WTC11 (cell line): ENCODE measurements around the gene CASQ2. TPM values are rescaled to one million over a fixed set of nuclear protein-coding genes. Genes with fewer than 3 reads are reported as not detected.

Experiments
- ATAC-seq: fragments of 200-7000 bp; cut with Tn5 transposase; 2 replicates; pipeline ENCODE4 v1.10.0; 2021; ENCODE audit warnings: mild to moderate bottlenecking, moderate library complexity
- CTCF ChIA-PET: fragments of 300-600 bp; sonication (Branson Sonifier 250); formaldehyde crosslinking; loops from one replicate; lab custom pipeline; 2021; ENCODE audit warnings: antibody characterized with exemption; lab: Charles Lee
- POLR2A ChIA-PET: fragments of 350-600 bp; sonication (Branson Sonifier 250); formaldehyde crosslinking; loops from one replicate; lab custom pipeline; 2021; ENCODE audit warnings: antibody characterized with exemption; lab: Charles Lee
- DNase-seq: peaks from one replicate; pipeline ENCODE4 v3.0.0; 2021; ENCODE audit warnings: low spot score
- H3K27ac Mint-ChIP-seq: 2 replicates; pipeline ENCODE4 v1.8.0; 2021; ENCODE audit warnings: mixed read lengths
- H3K27me3 Mint-ChIP-seq: 2 replicates; pipeline ENCODE4 v1.8.0; 2021; ENCODE audit warnings: low read depth, mild to moderate bottlenecking, moderate library complexity, mixed read lengths
- H3K36me3 Mint-ChIP-seq: 2 replicates; pipeline ENCODE4 v1.8.0; 2021; ENCODE audit warnings: mixed read lengths
- H3K4me1 Mint-ChIP-seq: 2 replicates; pipeline ENCODE4 v1.8.0; 2022; ENCODE audit warnings: mixed read lengths
- H3K4me3 Mint-ChIP-seq: 2 replicates; pipeline ENCODE4 v1.8.0; 2021; ENCODE audit warnings: mild to moderate bottlenecking, moderate library complexity, mixed read lengths
- H3K9me3 Mint-ChIP-seq: 2 replicates; pipeline ENCODE4 v1.8.0; 2021; ENCODE audit warnings: mixed read lengths
- ATF2 ChIP-seq: sonication (generic); formaldehyde crosslinking; IDR thresholded peaks from 2 replicates; pipeline ENCODE4 v1.8.1; 2022; ENCODE audit warnings: low read depth, missing genetic modification reagents, borderline replicate concordance
- ATF6 ChIP-seq: sonication (generic); formaldehyde crosslinking; IDR thresholded peaks from 2 replicates; pipeline ENCODE4 v1.8.1; 2023; ENCODE audit warnings: mild to moderate bottlenecking, missing genetic modification reagents
- CBFB ChIP-seq: sonication (generic); formaldehyde crosslinking; IDR thresholded peaks from 2 replicates; pipeline ENCODE4 v1.8.1; 2022; ENCODE audit warnings: mild to moderate bottlenecking, low read depth, missing genetic modification reagents
- CTCF ChIP-seq: fragments of 200-600 bp; IDR thresholded peaks from 2 replicates; pipeline ENCODE4 v1.8.0; 2022; ENCODE audit warnings: antibody characterized with exemption
- ELF4 ChIP-seq: sonication (generic); formaldehyde crosslinking; IDR thresholded peaks from 2 replicates; pipeline ENCODE4 v1.8.1; 2022; ENCODE audit warnings: low read depth, mild to moderate bottlenecking, moderate library complexity, missing genetic modification reagents
- EMX1 ChIP-seq: fragments of 250-450 bp; sonication (Bioruptor Pico); IDR thresholded peaks from 2 replicates; pipeline ENCODE4 v1.8.0; 2021; ENCODE audit warnings: mild to moderate bottlenecking
- FOXP1 ChIP-seq: sonication (generic); formaldehyde crosslinking; IDR thresholded peaks from 2 replicates; pipeline ENCODE4 v1.8.0; 2022; ENCODE audit warnings: missing genetic modification reagents, mild to moderate bottlenecking, moderate library complexity, borderline replicate concordance
- GRHL2 ChIP-seq: fragments of 250-450 bp; sonication (Bioruptor Pico); IDR thresholded peaks from 2 replicates; pipeline ENCODE4 v1.8.0; 2022; ENCODE audit warnings: mild to moderate bottlenecking, moderate library complexity; ENCODE audit not compliant: insufficient replicate concordance, severe bottlenecking
- GTF2I ChIP-seq: fragments of 250-450 bp; sonication (Bioruptor Pico); conservative IDR thresholded peaks from 2 replicates; pipeline ENCODE4 v1.4.0; 2021; ENCODE audit warnings: mild to moderate bottlenecking
- HMGXB4 ChIP-seq: sonication (generic); formaldehyde crosslinking; IDR thresholded peaks from 2 replicates; pipeline ENCODE4 v1.8.1; 2023; ENCODE audit warnings: mild to moderate bottlenecking, moderate library complexity, missing genetic modification reagents
- IRF2 ChIP-seq: sonication (generic); formaldehyde crosslinking; IDR thresholded peaks from 2 replicates; pipeline ENCODE4 v1.8.0; 2022; ENCODE audit warnings: low read depth, missing genetic modification reagents, borderline replicate concordance
- MAX ChIP-seq: sonication (generic); formaldehyde crosslinking; IDR thresholded peaks from 2 replicates; pipeline ENCODE4 v1.8.0; 2022; ENCODE audit warnings: mild to moderate bottlenecking, missing genetic modification reagents
- MYBL2 ChIP-seq: sonication (generic); formaldehyde crosslinking; IDR thresholded peaks from 2 replicates; pipeline ENCODE4 v1.8.1; 2023; ENCODE audit warnings: mild to moderate bottlenecking, moderate library complexity, missing genetic modification reagents
- NFATC4 ChIP-seq: fragments of 250-450 bp; sonication (Bioruptor Pico); IDR thresholded peaks from 2 replicates; pipeline ENCODE4 v1.9.0; 2021; ENCODE audit warnings: mild to moderate bottlenecking
- NFE2L1 ChIP-seq: sonication (generic); formaldehyde crosslinking; IDR thresholded peaks from 2 replicates; pipeline ENCODE4 v1.8.1; 2023; ENCODE audit warnings: missing genetic modification reagents
- NR2C2 ChIP-seq: sonication (generic); formaldehyde crosslinking; IDR thresholded peaks from 2 replicates; pipeline ENCODE4 v1.8.0; 2022; ENCODE audit warnings: mild to moderate bottlenecking, missing genetic modification reagents
- SMAD3 ChIP-seq: sonication (generic); formaldehyde crosslinking; IDR thresholded peaks from 2 replicates; pipeline ENCODE4 v1.8.0; 2022; ENCODE audit warnings: missing genetic modification reagents, mild to moderate bottlenecking, borderline replicate concordance
- SMAD4 ChIP-seq: sonication (generic); formaldehyde crosslinking; IDR thresholded peaks from 2 replicates; pipeline ENCODE4 v1.8.0; 2022; ENCODE audit warnings: mild to moderate bottlenecking, missing genetic modification reagents
- SOX15 ChIP-seq: fragments of 250-450 bp; sonication (Bioruptor Pico); IDR thresholded peaks from 2 replicates; pipeline ENCODE4 v1.9.0; 2021; ENCODE audit warnings: mild to moderate bottlenecking
- SP1 ChIP-seq: sonication (generic); formaldehyde crosslinking; conservative IDR thresholded peaks from 2 replicates; pipeline ENCODE4 v1.8.1; 2022; ENCODE audit warnings: missing genetic modification reagents
- TCF7 ChIP-seq: sonication (generic); formaldehyde crosslinking; IDR thresholded peaks from 2 replicates; pipeline ENCODE4 v1.8.0; 2022; ENCODE audit warnings: mild to moderate bottlenecking, low read depth, missing genetic modification reagents, moderate library complexity
- TP53 ChIP-seq: sonication (generic); formaldehyde crosslinking; IDR thresholded peaks from 2 replicates; pipeline ENCODE4 v1.8.1; 2023; ENCODE audit warnings: mild to moderate bottlenecking, missing genetic modification reagents
- ZNF121 ChIP-seq: sonication (generic); formaldehyde crosslinking; IDR thresholded peaks from 2 replicates; pipeline ENCODE4 v1.8.0; 2023; ENCODE audit warnings: missing genetic modification reagents
- ZNF317 ChIP-seq: sonication (generic); formaldehyde crosslinking; IDR thresholded peaks from 2 replicates; pipeline ENCODE4 v1.8.1; 2023; ENCODE audit warnings: low read depth, mild to moderate bottlenecking, moderate library complexity, missing genetic modification reagents, borderline replicate concordance
- ZNF416 ChIP-seq: fragments of 250-450 bp; sonication (Bioruptor Pico); IDR thresholded peaks from 2 replicates; pipeline ENCODE4 v1.9.0; 2021; ENCODE audit warnings: mild to moderate bottlenecking, inconsistent platforms
- ZNF671 ChIP-seq: fragments of 250-450 bp; sonication (Bioruptor Pico); IDR thresholded peaks from 2 replicates; pipeline ENCODE4 v1.8.0; 2021; ENCODE audit warnings: mild to moderate bottlenecking
- total RNA-seq: library from RNA; stranded (reverse); gene quantifications from 3 replicates; pipeline ENCODE4 v1.2.3, GENCODE V29; 2021

Gene CASQ2
- total RNA-seq, 1 experiment from 2014 or later: not detected

- no peak for ATAC-seq
- TF ChIP-seq ELF4 (CRISPR knock-in tag) (no peak), IRF2 (no peak), ZNF121 (no peak), SP1 (CRISPR knock-in tag) (no peak), MAX (CRISPR knock-in tag) (no peak), ATF6 (no peak), EMX1 (CRISPR knock-in tag) (no peak), NFE2L1 (no peak), ZNF671 (CRISPR knock-in tag) (no peak), SOX15 (no peak)
- TF ChIP-seq, all 79 proteins: peak for 0
- Mint-ChIP-seq H3K36me3 (peaks cover 19% of the 10 kb centered on the region), H3K4me3 (no peak overlapping the region), H3K27ac (no peak overlapping the region), H3K4me1 (peaks cover 9% of the 10 kb centered on the region), H3K27me3 (no peaks in the 10 kb centered on the region), H3K9me3 (no peaks in the 10 kb centered on the region)
- CTCF ChIA-PET: interaction anchor here (4.9 kb wide), 1 partner anchor 14 kb away, joined by 28 read pairs; no protein-coding TSS in a partner anchor
- POLR2A ChIA-PET: no interaction called here
- DNase-seq: no peak
Measured at GRCh38 chr1:115692224-115692623, 76.3 kb downstream of the CASQ2 start.

GRCh38 chr1:115690972-115691371 lies 77.5 kb downstream of the CASQ2 start:
- peaks cover 19% of the 10 kb centered on the region for H3K36me3 Mint-ChIP-seq

GRCh38 chr1:115687744-115688143 lies 80.8 kb downstream of the CASQ2 start:
- Mint-ChIP-seq H3K4me1 (no peaks in the 10 kb centered on the region), H3K4me3 (no peak overlapping the region), H3K36me3 (peaks cover 29% of the 10 kb centered on the region), H3K9me3 (no peaks in the 10 kb centered on the region), H3K27me3 (no peaks in the 10 kb centered on the region), H3K27ac (no peak overlapping the region)
- ChIA-PET POLR2A (no interaction called here), CTCF (interaction anchor here (0.7 kb wide), 1 partner anchor 19 kb away, joined by 3 read pairs; no protein-coding TSS in a partner anchor)
- DNase-seq (no peak), ATAC-seq (no peak)
- TF ChIP-seq TCF7 (CRISPR knock-in tag) (no peak), CTCF (no peak), TP53 (CRISPR knock-in tag) (no peak), SMAD4 (CRISPR knock-in tag) (no peak), NFATC4 (no peak), FOXP1 (CRISPR knock-in tag) (no peak), GRHL2 (no peak), CBFB (CRISPR knock-in tag) (no peak), ZNF317 (CRISPR knock-in tag) (no peak), ZNF416 (CRISPR knock-in tag) (no peak), SMAD3 (CRISPR knock-in tag) (no peak)

More at GRCh38 chr1:115690972-115691371, 77.5 kb downstream of the CASQ2 start:
- no peaks in the 10 kb centered on the region for H3K27me3 Mint-ChIP-seq
- H3K4me3 Mint-ChIP-seq: no peak overlapping the region
- POLR2A ChIA-PET: no interaction called here
- no peaks in the 10 kb centered on the region for H3K9me3 Mint-ChIP-seq
- DNase-seq (no peak), ATAC-seq (no peak)
- CTCF ChIA-PET: interaction anchor here (1.4 to 4.9 kb wide), 2 partner anchors 16 kb away, joined by 4 to 28 read pairs; no protein-coding TSS in a partner anchor
- peaks cover 9% of the 10 kb centered on the region for H3K4me1 Mint-ChIP-seq
- H3K27ac Mint-ChIP-seq: no peak overlapping the region
- TF ChIP-seq EMX1 (CRISPR knock-in tag): no peak
- TF ChIP-seq GTF2I (CRISPR knock-in tag): no peak
- TF ChIP-seq NR2C2 (CRISPR knock-in tag): no peak
- TF ChIP-seq HMGXB4: no peak
- TF ChIP-seq ATF2 (CRISPR knock-in tag): no peak
- TF ChIP-seq MYBL2 (CRISPR knock-in tag): no peak
- TF ChIP-seq, all 79 proteins: peak for 0
